Effector memory CD8-positive, alpha-beta T cell (primary cell): ENCODE data around the gene CEP152.
A peak's percentile ranks its signal among the peaks of the same experiment; 100 is the strongest.
"Not testable (repeated sequence)": the region's sequence is repeated elsewhere in the genome, so short reads cannot be mapped to it uniquely, and the experiment has no call there.

Experiments
- ATAC-seq: fragments of 150-1000 bp; cut with Tn5 transposase; replicated peaks from 2 replicates; pipeline ENCODE4 v1.10.0; 2021; ENCODE audit warnings: mild to moderate bottlenecking, moderate library complexity
- DNase-seq, 3 experiments: peaks; one replicate each; pipeline ENCODE4 v3.0.0; 2021
- H3K27ac Mint-ChIP-seq, 2 donors: one replicate each; pipeline ENCODE4 v1.8.0; 2022; ENCODE audit warnings: mild to moderate bottlenecking in 2 of 2, mixed read lengths in 2 of 2, moderate library complexity in 2 of 2
- H3K27me3 Mint-ChIP-seq, 2 donors: one replicate each; pipeline ENCODE4 v1.8.0; 2022; ENCODE audit warnings: mixed read lengths in 2 of 2
- H3K36me3 Mint-ChIP-seq: one replicate; pipeline ENCODE4 v1.8.0; 2022; ENCODE audit warnings: mild to moderate bottlenecking, moderate library complexity, mixed read lengths; ENCODE audit not compliant: insufficient read depth
- H3K4me1 Mint-ChIP-seq, 2 donors: one replicate each; pipeline ENCODE4 v1.8.0; 2022; ENCODE audit warnings: low read depth in 2 of 2, mixed read lengths in 2 of 2
- H3K4me3 Mint-ChIP-seq, 2 donors: one replicate each; pipeline ENCODE4 v1.8.0; 2022; ENCODE audit warnings: mild to moderate bottlenecking in 2 of 2, mixed read lengths in 2 of 2, moderate library complexity in 2 of 2
- H3K9me3 Mint-ChIP-seq, 2 donors: one replicate each; pipeline ENCODE4 v1.8.0; 2022; ENCODE audit warnings: mixed read lengths in 2 of 2
- total RNA-seq, 9 experiments: gene quantifications; one replicate each; lab custom pipeline; 2026; lab: John Stamatoyannopoulos, UW

Gene CEP152, protein sequence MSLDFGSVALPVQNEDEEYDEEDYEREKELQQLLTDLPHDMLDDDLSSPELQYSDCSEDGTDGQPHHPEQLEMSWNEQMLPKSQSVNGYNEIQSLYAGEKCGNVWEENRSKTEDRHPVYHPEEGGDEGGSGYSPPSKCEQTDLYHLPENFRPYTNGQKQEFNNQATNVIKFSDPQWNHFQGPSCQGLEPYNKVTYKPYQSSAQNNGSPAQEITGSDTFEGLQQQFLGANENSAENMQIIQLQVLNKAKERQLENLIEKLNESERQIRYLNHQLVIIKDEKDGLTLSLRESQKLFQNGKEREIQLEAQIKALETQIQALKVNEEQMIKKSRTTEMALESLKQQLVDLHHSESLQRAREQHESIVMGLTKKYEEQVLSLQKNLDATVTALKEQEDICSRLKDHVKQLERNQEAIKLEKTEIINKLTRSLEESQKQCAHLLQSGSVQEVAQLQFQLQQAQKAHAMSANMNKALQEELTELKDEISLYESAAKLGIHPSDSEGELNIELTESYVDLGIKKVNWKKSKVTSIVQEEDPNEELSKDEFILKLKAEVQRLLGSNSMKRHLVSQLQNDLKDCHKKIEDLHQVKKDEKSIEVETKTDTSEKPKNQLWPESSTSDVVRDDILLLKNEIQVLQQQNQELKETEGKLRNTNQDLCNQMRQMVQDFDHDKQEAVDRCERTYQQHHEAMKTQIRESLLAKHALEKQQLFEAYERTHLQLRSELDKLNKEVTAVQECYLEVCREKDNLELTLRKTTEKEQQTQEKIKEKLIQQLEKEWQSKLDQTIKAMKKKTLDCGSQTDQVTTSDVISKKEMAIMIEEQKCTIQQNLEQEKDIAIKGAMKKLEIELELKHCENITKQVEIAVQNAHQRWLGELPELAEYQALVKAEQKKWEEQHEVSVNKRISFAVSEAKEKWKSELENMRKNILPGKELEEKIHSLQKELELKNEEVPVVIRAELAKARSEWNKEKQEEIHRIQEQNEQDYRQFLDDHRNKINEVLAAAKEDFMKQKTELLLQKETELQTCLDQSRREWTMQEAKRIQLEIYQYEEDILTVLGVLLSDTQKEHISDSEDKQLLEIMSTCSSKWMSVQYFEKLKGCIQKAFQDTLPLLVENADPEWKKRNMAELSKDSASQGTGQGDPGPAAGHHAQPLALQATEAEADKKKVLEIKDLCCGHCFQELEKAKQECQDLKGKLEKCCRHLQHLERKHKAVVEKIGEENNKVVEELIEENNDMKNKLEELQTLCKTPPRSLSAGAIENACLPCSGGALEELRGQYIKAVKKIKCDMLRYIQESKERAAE (N-terminal part only)
- total RNA-seq = 18.0 to 63.4 (median 27.6) reads per million in 9 experiments

GRCh38 chr15:48810414-48811324 is at the start of gene CEP152:
TSS of gene CEP152 (minus strand) at chr15:48811069. CDS start at chr15:48805649, 5,420 bp downstream.
- peaks cover 22 to 34% of the 10 kb centered on the region in 2 donors for H3K4me1 Mint-ChIP-seq
- H3K9me3 Mint-ChIP-seq = no peaks in the 10 kb centered on the region
- H3K27ac Mint-ChIP-seq = peak within 1 kb of the TSS; percentile 89 to 92
- H3K4me3 Mint-ChIP-seq = peak within 1 kb of the TSS; percentile 94 to 98
- ATAC-seq = peak; percentile 90
- peaks cover 6 to 20% of the 10 kb centered on the region in 2 donors for H3K27me3 Mint-ChIP-seq
- peak; percentile 96 to 98 (median 97) for DNase-seq
- peaks cover 6% of the 10 kb centered on the region for H3K36me3 Mint-ChIP-seq

GRCh38 chr15:48859426-48859825 is 48.6 kb upstream of the CEP152 start:
- no peak overlapping the region for H3K27ac Mint-ChIP-seq
- H3K9me3 Mint-ChIP-seq = no peaks in the 10 kb centered on the region
- ATAC-seq = no peak
- DNase-seq = no peak
- H3K4me1 Mint-ChIP-seq = no peaks in the 10 kb centered on the region
- H3K36me3 Mint-ChIP-seq = no peaks in the 10 kb centered on the region
- peaks cover 0 to 1% of the 10 kb centered on the region in 2 donors for H3K27me3 Mint-ChIP-seq
- no peak overlapping the region for H3K4me3 Mint-ChIP-seq

DNA sequence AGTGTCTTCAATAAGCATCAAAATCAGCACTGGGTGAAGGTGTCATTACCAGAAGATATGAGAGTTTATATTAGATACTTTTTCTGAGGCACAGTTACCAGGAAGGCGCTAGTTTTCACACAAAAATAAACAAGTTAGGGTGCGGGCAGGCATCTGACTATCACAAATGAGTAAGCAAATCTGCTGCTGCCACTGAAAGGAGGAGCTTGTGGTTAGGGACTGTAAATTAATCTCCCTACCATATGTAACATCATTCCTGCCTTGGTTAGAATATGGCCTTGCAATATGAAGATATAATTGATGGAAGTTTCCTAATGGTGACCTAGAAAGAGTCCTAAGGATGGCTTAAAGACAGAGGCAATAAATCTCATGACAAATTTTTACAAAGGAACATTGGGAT is 47.5 kb upstream of the CEP152 start:
- H3K9me3 Mint-ChIP-seq = no peaks in the 10 kb centered on the region
- no peak for ATAC-seq
- no peak overlapping the region for H3K27ac Mint-ChIP-seq
- DNase-seq = no peak
- H3K36me3 Mint-ChIP-seq = no peaks in the 10 kb centered on the region
- H3K4me3 Mint-ChIP-seq = no peak overlapping the region
- no peaks in the 10 kb centered on the region for H3K4me1 Mint-ChIP-seq
- H3K27me3 Mint-ChIP-seq = peaks cover 0 to 10% of the 10 kb centered on the region in 2 donors

DNA sequence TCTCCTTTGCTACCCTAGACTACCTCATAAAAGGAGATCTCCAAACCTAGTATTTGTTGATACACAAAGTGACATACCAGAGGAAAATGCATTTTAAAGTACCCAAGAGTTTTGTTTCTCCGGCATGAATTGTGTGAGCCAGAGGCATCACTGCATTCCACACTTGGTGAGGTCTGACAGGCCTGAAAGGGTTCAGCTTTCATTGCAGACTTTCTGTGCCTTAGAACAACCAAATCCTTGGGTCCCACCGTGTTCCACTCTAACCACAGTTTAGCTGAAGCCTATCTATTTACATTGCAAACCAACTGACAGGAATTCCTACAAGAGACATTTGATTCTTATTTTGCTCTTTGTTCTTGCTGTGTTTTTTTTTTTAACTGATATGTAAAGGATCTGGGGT is 46.1 kb upstream of the CEP152 start:
- Mint-ChIP-seq H3K9me3 (no peaks in the 10 kb centered on the region), H3K4me3 (no peak overlapping the region)

GRCh38 chr15:48855501-48856440 is 44.9 kb upstream of the CEP152 start:
- H3K9me3 Mint-ChIP-seq = no peaks in the 10 kb centered on the region
- H3K4me1 Mint-ChIP-seq = no peaks in the 10 kb centered on the region
- H3K36me3 Mint-ChIP-seq = no peaks in the 10 kb centered on the region
- H3K4me3 Mint-ChIP-seq = no peak overlapping the region
- peaks cover 6 to 10% of the 10 kb centered on the region in 2 donors for H3K27me3 Mint-ChIP-seq
- no peak for ATAC-seq
- DNase-seq = no peak
- no peak overlapping the region for H3K27ac Mint-ChIP-seq

More for the DNA sequence above, 46.1 kb upstream of the CEP152 start:
- DNase-seq (no peak), ATAC-seq (no peak)
- no peaks in the 10 kb centered on the region for H3K4me1 Mint-ChIP-seq
- H3K36me3 Mint-ChIP-seq = no peaks in the 10 kb centered on the region
- H3K27ac Mint-ChIP-seq = no peak overlapping the region
- peaks cover 2 to 10% of the 10 kb centered on the region in 2 donors for H3K27me3 Mint-ChIP-seq

DNA sequence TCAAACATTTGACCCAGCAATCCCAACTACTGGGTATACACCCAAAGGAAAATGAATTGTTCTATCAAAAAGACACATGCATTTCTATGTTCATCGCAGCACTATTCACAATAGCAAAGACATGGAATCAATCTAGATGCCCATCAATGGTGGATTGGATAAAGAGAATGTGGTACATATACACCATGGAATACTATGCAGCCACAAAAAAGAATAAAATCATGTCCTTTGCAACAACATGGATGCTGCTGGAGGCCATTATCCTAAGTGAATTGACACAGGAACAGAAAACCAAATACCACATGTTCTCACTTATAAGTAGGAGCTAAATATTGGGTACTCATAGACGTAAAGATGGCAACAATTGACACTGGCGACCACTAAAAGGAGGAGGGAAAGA is 43.6 kb upstream of the CEP152 start:
- H3K27me3 Mint-ChIP-seq = peaks cover 8 to 14% of the 10 kb centered on the region in 2 donors
- not testable (repeated sequence) for ATAC-seq, H3K9me3 Mint-ChIP-seq, H3K4me3 Mint-ChIP-seq, H3K27ac Mint-ChIP-seq, DNase-seq, H3K36me3 Mint-ChIP-seq, H3K4me1 Mint-ChIP-seq

DNA sequence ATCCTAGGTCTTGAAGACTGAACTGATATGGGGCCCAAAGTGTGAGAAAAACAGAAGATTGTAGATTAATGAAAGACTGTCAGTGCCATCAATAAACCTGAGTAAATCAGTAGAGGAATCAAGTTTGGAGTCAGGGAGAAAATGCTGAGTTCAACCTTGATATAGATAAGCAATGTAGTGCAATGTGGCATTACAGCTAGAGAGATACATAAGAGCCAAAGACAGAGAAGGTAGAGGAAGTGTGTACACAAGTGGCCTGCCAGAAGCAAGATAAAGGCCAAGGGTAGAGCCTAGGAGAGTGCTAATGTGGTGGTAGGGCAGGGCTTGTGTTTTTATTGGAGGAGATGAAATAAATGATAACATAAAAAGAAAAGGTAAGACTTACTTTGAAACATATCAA is 41.1 kb upstream of the CEP152 start:
- no peak overlapping the region for H3K4me3 Mint-ChIP-seq
- no peak overlapping the region for H3K27ac Mint-ChIP-seq
- H3K27me3 Mint-ChIP-seq = peaks cover 14 to 22% of the 10 kb centered on the region in 2 donors
- H3K9me3 Mint-ChIP-seq = no peaks in the 10 kb centered on the region
- H3K36me3 Mint-ChIP-seq = no peaks in the 10 kb centered on the region
- ATAC-seq (no peak), DNase-seq (no peak)
- H3K4me1 Mint-ChIP-seq = no peaks in the 10 kb centered on the region

GRCh38 chr15:48850648-48851047 is 39.8 kb upstream of the CEP152 start:
- no peak for ATAC-seq
- Mint-ChIP-seq H3K27me3 (peaks cover 14 to 22% of the 10 kb centered on the region in 2 donors), H3K4me1 (no peaks in the 10 kb centered on the region), H3K4me3 (no peak overlapping the region), H3K27ac (no peak overlapping the region), H3K36me3 (no peaks in the 10 kb centered on the region), H3K9me3 (no peaks in the 10 kb centered on the region)
- no peak for DNase-seq

DNA sequence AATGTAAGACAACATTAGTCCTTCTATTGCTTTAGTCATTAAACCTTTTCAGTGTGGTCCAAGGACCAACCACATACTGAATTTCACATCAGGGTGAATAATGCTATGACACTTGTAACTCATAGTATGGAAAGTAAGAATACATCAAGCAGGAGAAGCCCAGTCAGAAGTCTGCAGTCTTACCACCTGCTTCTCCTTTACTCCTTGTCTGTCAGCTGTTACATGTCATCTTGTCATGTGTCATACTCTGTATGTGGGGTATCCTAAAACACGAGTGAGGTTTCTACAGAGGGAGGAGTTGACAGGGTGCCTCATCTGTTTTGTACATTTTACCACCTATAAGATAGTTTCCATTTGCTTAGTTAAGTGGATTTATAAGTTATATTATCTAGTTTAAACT is 34.3 kb upstream of the CEP152 start:
- no peaks in the 10 kb centered on the region for H3K4me1 Mint-ChIP-seq
- H3K4me3 Mint-ChIP-seq = no peak overlapping the region
- H3K27me3 Mint-ChIP-seq = peaks cover 7 to 13% of the 10 kb centered on the region in 2 donors
- DNase-seq = no peak
- no peaks in the 10 kb centered on the region for H3K9me3 Mint-ChIP-seq
- H3K27ac Mint-ChIP-seq = no peak overlapping the region
- no peak for ATAC-seq
- no peaks in the 10 kb centered on the region for H3K36me3 Mint-ChIP-seq

- Mint-ChIP-seq H3K27ac (no peak overlapping the region), H3K4me3 (no peak overlapping the region), H3K27me3 (peaks cover 2 to 11% of the 10 kb centered on the region in 2 donors), H3K4me1 (no peaks in the 10 kb centered on the region), H3K9me3 (no peaks in the 10 kb centered on the region), H3K36me3 (no peaks in the 10 kb centered on the region)
- DNase-seq = no peak
- no peak for ATAC-seq
Measured at GRCh38 chr15:48842501-48842900, 31.6 kb upstream of the CEP152 start.

DNA sequence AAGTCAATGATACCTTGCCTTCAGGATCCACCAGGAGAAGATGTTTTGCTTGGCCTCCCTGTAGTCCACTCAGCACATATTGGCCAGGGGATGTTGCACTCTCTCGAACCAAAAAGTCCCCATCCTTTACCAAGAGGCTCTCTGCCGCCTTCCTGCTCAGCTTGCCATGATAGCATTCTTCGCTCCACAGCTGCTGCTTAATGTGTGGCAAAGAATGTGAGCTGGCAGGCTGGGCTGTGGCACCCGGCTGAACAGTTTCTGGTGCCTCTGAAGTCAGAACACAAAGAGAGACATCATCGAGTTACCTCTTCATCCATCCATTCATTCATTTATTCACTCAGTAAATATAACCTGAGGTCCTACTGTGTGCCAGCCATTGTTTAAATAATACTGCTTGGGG is 23.9 kb upstream of the CEP152 start:
- no peak overlapping the region for H3K27ac Mint-ChIP-seq
- no peaks in the 10 kb centered on the region for H3K4me1 Mint-ChIP-seq
- peaks cover 39 to 60% of the 10 kb centered on the region in 2 donors for H3K27me3 Mint-ChIP-seq
- peaks cover 5 to 17% of the 10 kb centered on the region in 2 donors for H3K9me3 Mint-ChIP-seq
- no peak overlapping the region for H3K4me3 Mint-ChIP-seq
- DNase-seq = no peak
- no peaks in the 10 kb centered on the region for H3K36me3 Mint-ChIP-seq
- ATAC-seq = no peak
